Activated naive CD8-positive, alpha-beta T cell treated with anti-CD3 and anti-CD28 coated beads, Interleukin-2, amount 10 ng/mL, durations not matched to agents 7 days and 5 days (primary cell): ENCODE data around the gene FAM13C. TPM values are rescaled to one million over a fixed set of nuclear protein-coding genes. Genes with fewer than 3 reads are reported as not detected.

Experiments
- ATAC-seq: fragments of 150-1000 bp; cut with Tn5 transposase; one replicate; pipeline ENCODE4 v1.10.0; 2021; ENCODE audit warnings: low read depth, moderate library complexity
- POLR2A ChIA-PET: fragments of 350-600 bp; sonication (Branson Sonifier 250); formaldehyde crosslinking; loops from one replicate; lab custom pipeline; 2021; ENCODE audit warnings: antibody characterized with exemption; lab: Charles Lee
- DNase-seq: peaks from one replicate; pipeline ENCODE4 v3.0.0; 2021
- H3K27ac Mint-ChIP-seq: one replicate; pipeline ENCODE4 v1.8.0; 2022; ENCODE audit warnings: mild to moderate bottlenecking, mixed read lengths
- H3K27me3 Mint-ChIP-seq: one replicate; pipeline ENCODE4 v1.8.0; 2022; ENCODE audit warnings: mild to moderate bottlenecking, moderate library complexity, mixed read lengths
- H3K36me3 Mint-ChIP-seq: one replicate; pipeline ENCODE4 v1.8.0; 2021; ENCODE audit warnings: mild to moderate bottlenecking, mixed read lengths
- H3K4me1 Mint-ChIP-seq: one replicate; pipeline ENCODE4 v1.8.0; 2021; ENCODE audit warnings: mixed read lengths
- H3K4me3 Mint-ChIP-seq: one replicate; pipeline ENCODE4 v1.8.0; 2022; ENCODE audit warnings: mild to moderate bottlenecking, moderate library complexity, mixed read lengths
- H3K9me3 Mint-ChIP-seq: one replicate; pipeline ENCODE4 v1.8.0; 2021; ENCODE audit warnings: mixed read lengths
- total RNA-seq, 2 experiments: library from RNA; stranded (reverse); gene quantifications; one replicate each; pipeline ENCODE4 v1.2.3, GENCODE V29; 2021

FAM13C gene
- total RNA-seq, 2 experiments from 2014 or later = not detected

GRCh38 chr10:59346321-59346720 is 16.0 kb downstream of the FAM13C start:
- Mint-ChIP-seq H3K27ac (no peak overlapping the region), H3K4me1 (no peaks in the 10 kb centered on the region), H3K36me3 (no peaks in the 10 kb centered on the region), H3K9me3 (peaks cover 6% of the 10 kb centered on the region), H3K4me3 (no peak overlapping the region), H3K27me3 (no peaks in the 10 kb centered on the region)
- POLR2A ChIA-PET = no interaction called here
- DNase-seq = no peak
- ATAC-seq = no peak

DNA sequence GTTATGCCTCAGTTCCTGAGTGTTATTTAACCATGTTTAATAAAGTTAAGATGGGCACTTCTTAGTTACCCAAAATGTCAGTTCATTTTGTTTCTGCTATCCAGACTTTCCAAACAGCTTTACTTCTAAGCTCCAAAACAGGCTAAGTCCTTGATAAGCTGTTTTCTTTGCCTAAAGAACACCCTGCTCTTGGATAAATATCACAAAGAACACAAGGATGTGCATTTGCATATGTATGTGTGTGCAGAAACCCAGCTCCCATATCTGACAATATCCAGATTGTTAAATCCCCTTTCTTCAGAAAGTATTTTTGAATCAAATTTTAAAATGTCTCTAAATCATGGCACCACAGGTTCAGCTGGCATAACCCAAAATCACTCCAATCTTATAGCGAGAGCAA is 19.6 kb downstream of the FAM13C start:
- no peak for DNase-seq
- H3K27me3 Mint-ChIP-seq = no peaks in the 10 kb centered on the region
- no peak overlapping the region for H3K4me3 Mint-ChIP-seq
- no peak overlapping the region for H3K27ac Mint-ChIP-seq
- H3K9me3 Mint-ChIP-seq = peaks cover 5% of the 10 kb centered on the region
- no peaks in the 10 kb centered on the region for H3K4me1 Mint-ChIP-seq
- POLR2A ChIA-PET = no interaction called here
- H3K36me3 Mint-ChIP-seq = no peaks in the 10 kb centered on the region
- no peak for ATAC-seq

GRCh38 chr10:59342000-59342399 is 20.3 kb downstream of the FAM13C start:
- ATAC-seq (no peak), DNase-seq (no peak)
- no peak overlapping the region for H3K4me3 Mint-ChIP-seq
- no peaks in the 10 kb centered on the region for H3K36me3 Mint-ChIP-seq
- no peaks in the 10 kb centered on the region for H3K4me1 Mint-ChIP-seq
- peaks cover 5% of the 10 kb centered on the region for H3K9me3 Mint-ChIP-seq
- no peak overlapping the region for H3K27ac Mint-ChIP-seq
- POLR2A ChIA-PET = no interaction called here
- no peaks in the 10 kb centered on the region for H3K27me3 Mint-ChIP-seq

DNA sequence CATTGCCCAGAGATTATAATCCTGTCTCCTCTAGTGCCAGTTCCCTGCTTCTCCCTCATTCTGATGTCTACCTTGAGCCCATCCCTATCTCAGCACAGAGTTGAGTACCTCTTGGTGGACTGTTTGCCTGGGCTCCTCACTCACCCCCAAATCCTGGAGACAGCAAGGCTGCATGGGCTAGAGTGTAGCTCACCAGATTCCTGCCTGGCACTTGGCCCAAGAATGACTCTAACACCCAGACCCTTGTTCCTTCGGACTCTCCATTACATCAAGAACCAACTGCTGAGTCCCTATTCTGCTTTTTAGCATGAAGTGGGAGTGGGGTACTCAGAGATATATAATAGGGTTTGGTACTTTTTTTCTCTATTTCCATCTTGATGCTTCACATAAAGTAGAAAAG is 22.1 kb downstream of the FAM13C start:
- POLR2A ChIA-PET = no interaction called here
- ATAC-seq (no peak), DNase-seq (no peak)
- Mint-ChIP-seq H3K27me3 (no peaks in the 10 kb centered on the region), H3K9me3 (peaks cover 2% of the 10 kb centered on the region), H3K4me1 (no peaks in the 10 kb centered on the region), H3K4me3 (no peak overlapping the region), H3K27ac (no peak overlapping the region), H3K36me3 (no peaks in the 10 kb centered on the region)

DNA sequence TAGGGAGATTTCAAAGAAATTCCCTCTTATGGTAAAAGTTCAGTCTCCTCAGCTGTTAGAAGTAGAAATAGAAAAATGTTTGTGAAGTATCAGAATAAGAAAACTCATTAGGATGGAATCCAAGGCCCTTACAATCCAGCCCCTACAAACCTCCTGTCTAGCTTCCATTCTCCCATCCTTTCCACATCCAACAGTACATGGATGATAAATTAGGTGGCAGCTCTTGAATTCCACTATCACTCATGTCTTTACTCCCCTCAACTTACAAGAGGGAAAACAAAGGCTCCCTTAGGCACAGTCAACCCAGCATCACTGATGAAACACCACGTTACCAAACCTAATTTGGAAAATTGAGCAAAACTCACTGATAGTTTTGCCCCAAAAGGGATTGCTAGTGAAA is 23.0 kb downstream of the FAM13C start:
- ATAC-seq = no peak
- H3K4me1 Mint-ChIP-seq = no peaks in the 10 kb centered on the region
- no peaks in the 10 kb centered on the region for H3K36me3 Mint-ChIP-seq
- H3K9me3 Mint-ChIP-seq = peaks cover 2% of the 10 kb centered on the region
- no peak overlapping the region for H3K27ac Mint-ChIP-seq
- no peak for DNase-seq
- no peaks in the 10 kb centered on the region for H3K27me3 Mint-ChIP-seq
- POLR2A ChIA-PET = no interaction called here
- H3K4me3 Mint-ChIP-seq = no peak overlapping the region

GRCh38 chr10:59337201-59337652 is 25.1 kb downstream of the FAM13C start:
- no peaks in the 10 kb centered on the region for H3K9me3 Mint-ChIP-seq
- H3K4me1 Mint-ChIP-seq = no peaks in the 10 kb centered on the region
- no peak overlapping the region for H3K4me3 Mint-ChIP-seq
- no peak for DNase-seq
- H3K27ac Mint-ChIP-seq = no peak overlapping the region
- ATAC-seq = no peak
- no peaks in the 10 kb centered on the region for H3K36me3 Mint-ChIP-seq
- POLR2A ChIA-PET = no interaction called here
- no peaks in the 10 kb centered on the region for H3K27me3 Mint-ChIP-seq

DNA sequence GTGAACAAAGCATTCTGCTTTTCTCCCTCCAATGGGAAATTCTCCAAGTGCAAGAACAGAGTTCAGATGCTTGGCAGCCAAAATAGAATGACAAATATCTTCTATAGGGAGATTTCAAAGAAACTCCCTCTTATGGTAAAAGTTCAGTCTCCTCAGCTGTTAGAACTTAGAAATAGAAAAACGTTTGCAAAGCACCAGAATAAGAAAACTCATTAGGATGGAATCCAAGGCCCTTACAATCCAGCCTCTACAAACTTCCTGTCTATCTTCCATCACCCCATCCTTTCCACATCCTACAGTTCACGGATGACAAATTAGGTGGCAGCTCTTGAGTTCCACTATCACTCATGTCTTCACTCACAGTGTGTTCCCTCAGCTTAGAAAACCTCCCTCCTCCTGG is 25.7 kb downstream of the FAM13C start:
- no peaks in the 10 kb centered on the region for H3K36me3 Mint-ChIP-seq
- POLR2A ChIA-PET = no interaction called here
- H3K9me3 Mint-ChIP-seq = no peaks in the 10 kb centered on the region
- no peaks in the 10 kb centered on the region for H3K4me1 Mint-ChIP-seq
- H3K27me3 Mint-ChIP-seq = no peaks in the 10 kb centered on the region
- ATAC-seq (no peak), DNase-seq (no peak)
- H3K27ac Mint-ChIP-seq = no peak overlapping the region
- no peak overlapping the region for H3K4me3 Mint-ChIP-seq

- Mint-ChIP-seq H3K36me3 (no peaks in the 10 kb centered on the region), H3K9me3 (no peaks in the 10 kb centered on the region), H3K27me3 (no peaks in the 10 kb centered on the region), H3K4me3 (no peak overlapping the region), H3K27ac (no peak overlapping the region), H3K4me1 (no peaks in the 10 kb centered on the region)
- ATAC-seq = no peak
- no peak for DNase-seq
- POLR2A ChIA-PET = no interaction called here
Measured at GRCh38 chr10:59335497-59335896, 26.9 kb downstream of the FAM13C start.

DNA sequence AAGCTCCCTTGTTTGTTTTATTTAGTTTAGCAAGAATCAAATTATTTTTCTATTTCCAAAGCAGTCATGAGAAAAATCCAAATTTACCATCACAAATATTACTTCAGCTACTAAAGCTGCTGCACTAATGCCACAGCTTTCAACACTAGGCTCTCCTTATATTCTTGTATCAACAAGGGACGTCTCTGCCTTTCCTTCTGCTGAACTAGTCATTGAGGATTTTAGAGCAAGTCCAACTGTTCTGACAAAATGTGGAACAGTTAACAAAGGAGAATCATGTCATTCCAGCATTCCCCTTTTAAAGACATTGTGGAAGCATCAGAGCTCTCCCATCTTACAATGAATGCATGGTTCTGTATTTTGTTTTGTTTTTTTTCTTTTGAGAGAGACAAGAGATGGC is 28.6 kb downstream of the FAM13C start:
- POLR2A ChIA-PET = no interaction called here
- DNase-seq = no peak
- Mint-ChIP-seq H3K4me3 (no peak overlapping the region), H3K36me3 (no peaks in the 10 kb centered on the region), H3K27me3 (no peaks in the 10 kb centered on the region), H3K9me3 (no peaks in the 10 kb centered on the region), H3K27ac (no peak overlapping the region), H3K4me1 (no peaks in the 10 kb centered on the region)
- no peak for ATAC-seq

DNA sequence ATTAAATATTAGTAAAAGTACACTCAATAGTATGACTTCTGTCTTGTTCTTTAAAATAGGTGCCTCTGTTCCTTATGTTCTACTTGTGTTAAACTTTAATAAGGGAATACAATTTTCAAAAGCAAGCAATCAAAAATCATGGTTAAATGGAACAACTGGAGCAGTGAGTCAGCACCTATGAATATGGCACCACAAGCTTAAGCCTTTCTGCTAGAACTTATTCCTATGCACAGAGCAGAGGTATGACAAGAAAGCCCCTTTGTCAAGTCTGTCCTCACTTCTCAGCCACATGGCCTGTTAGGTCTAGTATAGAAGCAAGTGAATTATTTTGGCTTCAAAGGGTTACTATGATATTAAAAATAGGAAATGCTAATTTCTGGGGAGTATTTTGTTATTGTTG is 29.8 kb downstream of the FAM13C start:
- no peaks in the 10 kb centered on the region for H3K36me3 Mint-ChIP-seq

DNA sequence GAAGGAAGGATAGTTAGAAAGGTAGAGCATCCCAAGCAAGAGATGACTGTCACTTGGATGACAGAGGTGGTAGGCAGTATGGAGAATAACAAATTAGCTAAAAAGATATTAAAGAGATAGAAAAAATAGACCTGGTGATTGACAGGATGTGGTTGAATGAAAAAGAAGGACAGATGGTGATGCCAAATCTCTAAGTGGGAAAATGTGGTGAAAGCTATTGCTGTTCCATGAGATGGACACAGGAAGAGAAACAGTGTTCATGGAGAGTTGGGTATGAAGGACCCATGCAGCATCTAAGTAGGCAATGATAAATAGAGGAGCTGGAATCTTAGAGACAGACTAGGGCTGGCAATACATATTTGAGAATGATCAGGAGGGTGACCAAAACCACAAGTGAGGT is 30.7 kb downstream of the FAM13C start:
- Mint-ChIP-seq H3K27me3 (no peaks in the 10 kb centered on the region), H3K4me3 (no peak overlapping the region), H3K36me3 (no peaks in the 10 kb centered on the region), H3K9me3 (no peaks in the 10 kb centered on the region), H3K27ac (no peak overlapping the region), H3K4me1 (no peaks in the 10 kb centered on the region)
- ATAC-seq (no peak), DNase-seq (no peak)
- POLR2A ChIA-PET = no interaction called here

More for the DNA sequence above, 29.8 kb downstream of the FAM13C start:
- no peak overlapping the region for H3K4me3 Mint-ChIP-seq
- no peak overlapping the region for H3K27ac Mint-ChIP-seq
- no peaks in the 10 kb centered on the region for H3K4me1 Mint-ChIP-seq
- no peak for DNase-seq
- no peak for ATAC-seq
- POLR2A ChIA-PET = no interaction called here
- no peaks in the 10 kb centered on the region for H3K27me3 Mint-ChIP-seq
- no peaks in the 10 kb centered on the region for H3K9me3 Mint-ChIP-seq

- ATAC-seq = no peak
- no peak for DNase-seq
- H3K27me3 Mint-ChIP-seq = no peaks in the 10 kb centered on the region
- H3K4me3 Mint-ChIP-seq = no peak overlapping the region
- H3K36me3 Mint-ChIP-seq = no peaks in the 10 kb centered on the region
- H3K4me1 Mint-ChIP-seq = no peaks in the 10 kb centered on the region
- no peak overlapping the region for H3K27ac Mint-ChIP-seq
- no peaks in the 10 kb centered on the region for H3K9me3 Mint-ChIP-seq
- POLR2A ChIA-PET = no interaction called here
Measured at GRCh38 chr10:59325116-59325515, 37.2 kb downstream of the FAM13C start.

DNA sequence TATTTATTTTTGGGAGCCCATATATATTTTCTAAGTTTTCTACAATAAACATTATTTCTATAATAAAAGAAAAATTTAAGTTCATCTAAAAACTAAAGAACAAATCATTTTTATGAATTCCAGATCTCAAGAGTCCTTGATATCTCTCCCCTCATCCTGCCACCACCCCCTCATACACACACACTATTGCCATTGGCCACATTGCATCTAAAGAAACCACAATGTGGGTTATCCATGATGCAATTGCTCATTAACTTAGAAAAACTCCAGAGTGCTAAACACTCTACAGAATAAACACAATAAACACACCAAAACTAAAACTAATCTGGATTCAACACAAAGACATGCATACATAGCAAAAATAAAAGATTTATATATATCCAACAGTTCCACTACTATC is 37.8 kb downstream of the FAM13C start:
- H3K9me3 Mint-ChIP-seq = no peaks in the 10 kb centered on the region
- no peaks in the 10 kb centered on the region for H3K4me1 Mint-ChIP-seq
- no peak overlapping the region for H3K4me3 Mint-ChIP-seq
- POLR2A ChIA-PET = no interaction called here
- H3K27ac Mint-ChIP-seq = no peak overlapping the region
- DNase-seq (no peak), ATAC-seq (no peak)
- H3K36me3 Mint-ChIP-seq = no peaks in the 10 kb centered on the region
- H3K27me3 Mint-ChIP-seq = no peaks in the 10 kb centered on the region

- ATAC-seq (no peak), DNase-seq (no peak)
- Mint-ChIP-seq H3K36me3 (no peaks in the 10 kb centered on the region), H3K4me3 (no peak overlapping the region), H3K27me3 (no peaks in the 10 kb centered on the region), H3K4me1 (no peaks in the 10 kb centered on the region), H3K27ac (no peak overlapping the region), H3K9me3 (no peaks in the 10 kb centered on the region)
- POLR2A ChIA-PET = no interaction called here
Measured at GRCh38 chr10:59323831-59324401, 38.4 kb downstream of the FAM13C start.

- no peaks in the 10 kb centered on the region for H3K9me3 Mint-ChIP-seq
- ATAC-seq = no peak
- no peaks in the 10 kb centered on the region for H3K4me1 Mint-ChIP-seq
- H3K27me3 Mint-ChIP-seq = no peaks in the 10 kb centered on the region
- H3K36me3 Mint-ChIP-seq = no peaks in the 10 kb centered on the region
- no peak overlapping the region for H3K27ac Mint-ChIP-seq
- DNase-seq = no peak
- POLR2A ChIA-PET = no interaction called here
- H3K4me3 Mint-ChIP-seq = no peak overlapping the region
Measured at GRCh38 chr10:59323036-59323459, 39.3 kb downstream of the FAM13C start.
